Liver (tissue), 3 donors: ENCODE measurements around the gene EPS8.
A peak's percentile ranks its signal among the peaks of the same experiment; 100 is the strongest.

ENCODE experiments used
- EGR1 ChIP-seq, 2 donors: IDR thresholded peaks; 2 replicates each; pipeline ENCODE4 v1.6.1; 2016 to 2018; ENCODE audit warnings: antibody characterized with exemption in 2 of 2, low read depth in 2 of 2
- JUND ChIP-seq, 2 donors: IDR thresholded peaks; 2 replicates each; pipeline ENCODE4 v1.6.1; 2016; ENCODE audit warnings: antibody characterized with exemption in 2 of 2
- NR2F2 ChIP-seq: IDR thresholded peaks from 2 replicates; pipeline ENCODE4 v1.6.1; 2016; ENCODE audit warnings: antibody characterized with exemption
- RAD21 ChIP-seq, 2 donors: IDR thresholded peaks; 2 replicates each; pipeline ENCODE4 v1.6.1; 2016; ENCODE audit warnings: antibody characterized with exemption in 2 of 2, mild to moderate bottlenecking in 2 of 2
- RXRA ChIP-seq, 2 donors: IDR thresholded peaks; 2 replicates each; pipeline ENCODE4 v1.6.1; 2017 to 2018; ENCODE audit warnings: antibody characterized with exemption in 2 of 2, mild to moderate bottlenecking in 1 of 2
- SP1 ChIP-seq: IDR thresholded peaks from 2 replicates; pipeline ENCODE4 v1.6.1; 2018; ENCODE audit warnings: antibody characterized with exemption, mild to moderate bottlenecking
- TAF1 ChIP-seq: conservative IDR thresholded peaks from 2 replicates; pipeline ENCODE4 v1.6.1; 2016; ENCODE audit warnings: antibody characterized with exemption, mild to moderate bottlenecking
- YY1 ChIP-seq: IDR thresholded peaks from 2 replicates; pipeline ENCODE4 v1.6.1; 2016; ENCODE audit warnings: antibody characterized with exemption, mild to moderate bottlenecking
- TF ChIP-seq, protein P1 (sequence below): IDR thresholded peaks from 2 replicates; pipeline ENCODE4 v1.6.1; 2016; ENCODE audit warnings: antibody characterized with exemption
- TF ChIP-seq, protein P2 (sequence below): fragments of 150-350 bp; IDR thresholded peaks from 2 replicates; pipeline ENCODE4 v1.5.1; 2017; ENCODE audit warnings: improper control_type of control experiment, low read depth, low read length; ENCODE audit not compliant: missing input control
- TF ChIP-seq, protein P3 (sequence below): IDR thresholded peaks from 2 replicates; pipeline ENCODE4 v1.6.1; 2016; ENCODE audit warnings: antibody characterized with exemption
- TF ChIP-seq, protein P4 (sequence below): IDR thresholded peaks from 2 replicates; pipeline ENCODE4 v1.6.1; 2016; ENCODE audit warnings: antibody characterized with exemption, mild to moderate bottlenecking
- TF ChIP-seq, protein P5 (sequence below): IDR thresholded peaks from 2 replicates; pipeline ENCODE4 v1.6.1; 2016; ENCODE audit warnings: antibody characterized with exemption
- donor health status: healthy.
- donor health status: healthy.

DNA sequence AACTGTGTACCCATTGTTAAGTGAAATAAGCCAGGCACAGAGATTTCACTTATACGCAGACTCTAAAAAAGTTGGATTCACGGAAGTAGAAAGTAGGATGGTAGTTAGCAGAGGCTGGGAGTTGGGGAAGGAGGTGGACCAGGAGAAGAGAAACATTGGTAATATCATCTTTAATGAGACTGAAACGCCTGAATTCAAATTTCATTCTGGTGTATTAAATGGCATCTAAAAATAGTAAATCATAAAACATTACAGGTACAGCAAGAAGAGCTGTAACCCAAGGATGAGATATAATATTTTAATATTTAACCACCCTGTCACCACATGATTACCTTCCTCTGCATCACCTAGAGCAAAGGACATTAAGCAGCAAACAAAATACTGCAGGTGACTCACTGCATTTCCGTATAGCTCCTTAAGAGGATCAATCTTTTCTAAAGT is 99.4 kb downstream of the EPS8 start:
- no peak for TF ChIP-seq RAD21 (IDR thresholded peaks at IDR 0.05)
- TF ChIP-seq, protein P1, sequence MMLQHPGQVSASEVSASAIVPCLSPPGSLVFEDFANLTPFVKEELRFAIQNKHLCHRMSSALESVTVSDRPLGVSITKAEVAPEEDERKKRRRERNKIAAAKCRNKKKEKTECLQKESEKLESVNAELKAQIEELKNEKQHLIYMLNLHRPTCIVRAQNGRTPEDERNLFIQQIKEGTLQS = no peak
- TF ChIP-seq, protein P2, sequence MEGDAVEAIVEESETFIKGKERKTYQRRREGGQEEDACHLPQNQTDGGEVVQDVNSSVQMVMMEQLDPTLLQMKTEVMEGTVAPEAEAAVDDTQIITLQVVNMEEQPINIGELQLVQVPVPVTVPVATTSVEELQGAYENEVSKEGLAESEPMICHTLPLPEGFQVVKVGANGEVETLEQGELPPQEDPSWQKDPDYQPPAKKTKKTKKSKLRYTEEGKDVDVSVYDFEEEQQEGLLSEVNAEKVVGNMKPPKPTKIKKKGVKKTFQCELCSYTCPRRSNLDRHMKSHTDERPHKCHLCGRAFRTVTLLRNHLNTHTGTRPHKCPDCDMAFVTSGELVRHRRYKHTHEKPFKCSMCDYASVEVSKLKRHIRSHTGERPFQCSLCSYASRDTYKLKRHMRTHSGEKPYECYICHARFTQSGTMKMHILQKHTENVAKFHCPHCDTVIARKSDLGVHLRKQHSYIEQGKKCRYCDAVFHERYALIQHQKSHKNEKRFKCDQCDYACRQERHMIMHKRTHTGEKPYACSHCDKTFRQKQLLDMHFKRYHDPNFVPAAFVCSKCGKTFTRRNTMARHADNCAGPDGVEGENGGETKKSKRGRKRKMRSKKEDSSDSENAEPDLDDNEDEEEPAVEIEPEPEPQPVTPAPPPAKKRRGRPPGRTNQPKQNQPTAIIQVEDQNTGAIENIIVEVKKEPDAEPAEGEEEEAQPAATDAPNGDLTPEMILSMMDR = no peak
- no peak for TF ChIP-seq SP1
- TF ChIP-seq YY1 = no peak
- TF ChIP-seq, protein P3, sequence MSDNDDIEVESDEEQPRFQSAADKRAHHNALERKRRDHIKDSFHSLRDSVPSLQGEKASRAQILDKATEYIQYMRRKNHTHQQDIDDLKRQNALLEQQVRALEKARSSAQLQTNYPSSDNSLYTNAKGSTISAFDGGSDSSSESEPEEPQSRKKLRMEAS = no peak
- peak in 1 of 2 donors; percentile 47 for TF ChIP-seq JUND (IDR thresholded peaks at IDR 0.05)
- TF ChIP-seq TAF1 = no peak
- TF ChIP-seq, protein P4, sequence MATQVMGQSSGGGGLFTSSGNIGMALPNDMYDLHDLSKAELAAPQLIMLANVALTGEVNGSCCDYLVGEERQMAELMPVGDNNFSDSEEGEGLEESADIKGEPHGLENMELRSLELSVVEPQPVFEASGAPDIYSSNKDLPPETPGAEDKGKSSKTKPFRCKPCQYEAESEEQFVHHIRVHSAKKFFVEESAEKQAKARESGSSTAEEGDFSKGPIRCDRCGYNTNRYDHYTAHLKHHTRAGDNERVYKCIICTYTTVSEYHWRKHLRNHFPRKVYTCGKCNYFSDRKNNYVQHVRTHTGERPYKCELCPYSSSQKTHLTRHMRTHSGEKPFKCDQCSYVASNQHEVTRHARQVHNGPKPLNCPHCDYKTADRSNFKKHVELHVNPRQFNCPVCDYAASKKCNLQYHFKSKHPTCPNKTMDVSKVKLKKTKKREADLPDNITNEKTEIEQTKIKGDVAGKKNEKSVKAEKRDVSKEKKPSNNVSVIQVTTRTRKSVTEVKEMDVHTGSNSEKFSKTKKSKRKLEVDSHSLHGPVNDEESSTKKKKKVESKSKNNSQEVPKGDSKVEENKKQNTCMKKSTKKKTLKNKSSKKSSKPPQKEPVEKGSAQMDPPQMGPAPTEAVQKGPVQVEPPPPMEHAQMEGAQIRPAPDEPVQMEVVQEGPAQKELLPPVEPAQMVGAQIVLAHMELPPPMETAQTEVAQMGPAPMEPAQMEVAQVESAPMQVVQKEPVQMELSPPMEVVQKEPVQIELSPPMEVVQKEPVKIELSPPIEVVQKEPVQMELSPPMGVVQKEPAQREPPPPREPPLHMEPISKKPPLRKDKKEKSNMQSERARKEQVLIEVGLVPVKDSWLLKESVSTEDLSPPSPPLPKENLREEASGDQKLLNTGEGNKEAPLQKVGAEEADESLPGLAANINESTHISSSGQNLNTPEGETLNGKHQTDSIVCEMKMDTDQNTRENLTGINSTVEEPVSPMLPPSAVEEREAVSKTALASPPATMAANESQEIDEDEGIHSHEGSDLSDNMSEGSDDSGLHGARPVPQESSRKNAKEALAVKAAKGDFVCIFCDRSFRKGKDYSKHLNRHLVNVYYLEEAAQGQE = no peak
- TF ChIP-seq, protein P5, sequence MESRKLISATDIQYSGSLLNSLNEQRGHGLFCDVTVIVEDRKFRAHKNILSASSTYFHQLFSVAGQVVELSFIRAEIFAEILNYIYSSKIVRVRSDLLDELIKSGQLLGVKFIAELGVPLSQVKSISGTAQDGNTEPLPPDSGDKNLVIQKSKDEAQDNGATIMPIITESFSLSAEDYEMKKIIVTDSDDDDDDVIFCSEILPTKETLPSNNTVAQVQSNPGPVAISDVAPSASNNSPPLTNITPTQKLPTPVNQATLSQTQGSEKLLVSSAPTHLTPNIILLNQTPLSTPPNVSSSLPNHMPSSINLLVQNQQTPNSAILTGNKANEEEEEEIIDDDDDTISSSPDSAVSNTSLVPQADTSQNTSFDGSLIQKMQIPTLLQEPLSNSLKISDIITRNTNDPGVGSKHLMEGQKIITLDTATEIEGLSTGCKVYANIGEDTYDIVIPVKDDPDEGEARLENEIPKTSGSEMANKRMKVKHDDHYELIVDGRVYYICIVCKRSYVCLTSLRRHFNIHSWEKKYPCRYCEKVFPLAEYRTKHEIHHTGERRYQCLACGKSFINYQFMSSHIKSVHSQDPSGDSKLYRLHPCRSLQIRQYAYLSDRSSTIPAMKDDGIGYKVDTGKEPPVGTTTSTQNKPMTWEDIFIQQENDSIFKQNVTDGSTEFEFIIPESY = no peak
- no peak for TF ChIP-seq RXRA (IDR thresholded peaks at IDR 0.05)
- TF ChIP-seq NR2F2 = no peak
- no peak for TF ChIP-seq EGR1 (IDR thresholded peaks at IDR 0.05; ENCODE audit: low read depth in 2 of 2)
